Measurements from ENCODE around the gene LRMDA. TPM values are rescaled to one million over a fixed set of nuclear protein-coding genes. Genes with fewer than 3 reads are reported as not detected.

The LRMDA gene
- total RNA-seq, 1 donor from 2014 or later, result not detected

DNA sequence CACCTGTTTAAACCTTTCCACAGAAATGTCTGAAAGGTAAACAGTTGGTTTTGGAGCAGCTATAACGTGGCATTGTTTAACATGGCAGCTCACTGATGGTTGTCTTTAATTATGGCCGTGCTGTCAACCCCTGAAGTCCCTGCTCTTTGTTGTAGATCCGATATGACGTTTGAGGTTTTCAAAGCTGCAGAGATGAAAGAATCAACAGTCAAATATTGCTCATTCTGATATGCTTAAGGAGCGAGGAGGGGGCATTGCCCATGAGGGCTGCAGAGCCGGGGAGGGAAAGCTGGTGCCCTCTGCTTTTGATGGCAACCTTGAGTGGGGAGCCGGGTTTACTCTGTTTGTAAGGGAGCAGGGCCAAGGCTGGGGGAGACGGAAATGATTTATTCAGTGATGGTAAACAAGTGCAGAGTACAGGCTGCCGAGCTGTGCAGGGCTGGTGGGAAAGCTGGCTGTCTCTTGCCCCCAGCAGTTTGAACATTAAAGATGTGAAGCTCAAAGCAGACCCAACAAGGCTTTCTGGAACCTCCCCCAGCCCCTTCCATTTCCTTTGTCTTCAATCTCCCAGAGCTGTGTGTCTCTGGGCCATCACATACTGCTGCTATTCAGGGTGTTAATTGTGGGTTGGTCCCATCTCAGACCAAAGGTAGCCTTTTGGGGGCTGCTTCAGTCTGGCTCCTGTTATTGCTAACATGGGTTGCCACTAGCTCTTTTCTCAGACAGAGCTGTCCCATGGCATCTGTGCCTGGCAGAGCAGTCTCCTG, 345.5 kb downstream of the LRMDA start:
- Mint-ChIP-seq H3K27me3 (peaks cover 9% of the 10 kb centered on the region), H3K27ac (no peak overlapping the region), H3K9me3 (no peaks in the 10 kb centered on the region), H3K36me3 (ENCODE audit: low read depth) (no peaks in the 10 kb centered on the region), H3K4me1 (peaks cover 3% of the 10 kb centered on the region), H3K4me3 (no peak overlapping the region)
- intact Hi-C loops (cut with micrococcal nuclease), result no loop called here
- CTCF ChIA-PET, result no interaction called here
- DNase-seq (no peak), ATAC-seq (ENCODE audit: low read depth) (no peak)
- POLR2A ChIA-PET, result no interaction called here
- TF ChIP-seq, protein P1, sequence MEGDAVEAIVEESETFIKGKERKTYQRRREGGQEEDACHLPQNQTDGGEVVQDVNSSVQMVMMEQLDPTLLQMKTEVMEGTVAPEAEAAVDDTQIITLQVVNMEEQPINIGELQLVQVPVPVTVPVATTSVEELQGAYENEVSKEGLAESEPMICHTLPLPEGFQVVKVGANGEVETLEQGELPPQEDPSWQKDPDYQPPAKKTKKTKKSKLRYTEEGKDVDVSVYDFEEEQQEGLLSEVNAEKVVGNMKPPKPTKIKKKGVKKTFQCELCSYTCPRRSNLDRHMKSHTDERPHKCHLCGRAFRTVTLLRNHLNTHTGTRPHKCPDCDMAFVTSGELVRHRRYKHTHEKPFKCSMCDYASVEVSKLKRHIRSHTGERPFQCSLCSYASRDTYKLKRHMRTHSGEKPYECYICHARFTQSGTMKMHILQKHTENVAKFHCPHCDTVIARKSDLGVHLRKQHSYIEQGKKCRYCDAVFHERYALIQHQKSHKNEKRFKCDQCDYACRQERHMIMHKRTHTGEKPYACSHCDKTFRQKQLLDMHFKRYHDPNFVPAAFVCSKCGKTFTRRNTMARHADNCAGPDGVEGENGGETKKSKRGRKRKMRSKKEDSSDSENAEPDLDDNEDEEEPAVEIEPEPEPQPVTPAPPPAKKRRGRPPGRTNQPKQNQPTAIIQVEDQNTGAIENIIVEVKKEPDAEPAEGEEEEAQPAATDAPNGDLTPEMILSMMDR (IDR thresholded peaks at IDR 0.05), result no peak

DNA sequence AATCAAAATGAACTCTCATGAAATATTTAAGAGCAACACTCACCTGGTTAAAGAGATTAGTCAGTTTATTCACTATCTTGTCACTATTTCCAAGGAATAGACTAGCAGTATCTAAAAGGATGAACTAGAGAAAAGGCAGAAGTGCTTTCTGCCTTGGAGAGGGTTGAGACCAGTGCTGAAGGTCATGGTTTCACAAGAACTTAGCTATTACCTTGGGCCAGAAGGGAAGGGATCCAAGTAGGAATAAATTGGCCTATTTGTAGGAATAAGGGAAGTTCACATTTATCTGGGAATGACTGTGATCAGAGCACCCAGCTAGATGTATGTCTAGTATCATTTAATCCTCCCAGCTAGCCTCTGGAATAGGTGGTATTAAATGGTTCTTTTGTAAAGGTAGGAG, 347.2 kb downstream of the LRMDA start:
- ATAC-seq (ENCODE audit: low read depth) (no peak), DNase-seq (no peak)
- Mint-ChIP-seq H3K36me3 (ENCODE audit: low read depth) (no peaks in the 10 kb centered on the region), H3K4me1 (no peaks in the 10 kb centered on the region), H3K4me3 (no peak overlapping the region), H3K27me3 (peaks cover 9% of the 10 kb centered on the region), H3K9me3 (no peaks in the 10 kb centered on the region), H3K27ac (no peak overlapping the region)
- POLR2A ChIA-PET, result no interaction called here
- CTCF ChIA-PET, result no interaction called here
- intact Hi-C loops (cut with micrococcal nuclease), result no loop called here
- TF ChIP-seq, protein P1 (IDR thresholded peaks at IDR 0.05), result no peak

DNA sequence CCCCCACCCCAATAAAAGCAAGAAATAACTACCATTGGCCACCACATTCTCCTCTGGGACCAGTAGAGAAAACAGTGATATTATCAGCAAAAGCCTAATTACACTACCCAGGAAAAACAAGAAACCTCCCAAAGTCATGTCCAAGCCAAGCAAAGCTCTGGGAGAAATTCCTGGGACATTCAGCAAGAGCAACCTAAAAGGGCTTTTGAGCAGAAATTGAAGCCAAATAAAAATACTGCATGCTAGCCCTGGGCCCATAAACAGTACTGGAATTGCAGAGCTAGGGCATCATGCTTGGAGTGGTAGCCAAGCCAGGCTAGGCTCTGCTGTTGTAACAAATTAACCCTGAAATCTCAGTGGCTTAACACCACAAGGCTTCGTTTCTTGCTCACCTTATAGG, 347.9 kb downstream of the LRMDA start:
- ATAC-seq (ENCODE audit: low read depth), result no peak
- no peaks in the 10 kb centered on the region for H3K9me3 Mint-ChIP-seq
- H3K27me3 Mint-ChIP-seq, result peaks cover 9% of the 10 kb centered on the region
- ChIA-PET CTCF (no interaction called here), POLR2A (no interaction called here)
- H3K36me3 Mint-ChIP-seq (ENCODE audit: low read depth), result no peaks in the 10 kb centered on the region
- TF ChIP-seq, protein P1 (IDR thresholded peaks at IDR 0.05), result no peak
- intact Hi-C loops (cut with micrococcal nuclease), result no loop called here
- DNase-seq, result no peak
- H3K4me3 Mint-ChIP-seq, result no peak overlapping the region
- H3K27ac Mint-ChIP-seq, result no peak overlapping the region
- H3K4me1 Mint-ChIP-seq, result no peaks in the 10 kb centered on the region

DNA sequence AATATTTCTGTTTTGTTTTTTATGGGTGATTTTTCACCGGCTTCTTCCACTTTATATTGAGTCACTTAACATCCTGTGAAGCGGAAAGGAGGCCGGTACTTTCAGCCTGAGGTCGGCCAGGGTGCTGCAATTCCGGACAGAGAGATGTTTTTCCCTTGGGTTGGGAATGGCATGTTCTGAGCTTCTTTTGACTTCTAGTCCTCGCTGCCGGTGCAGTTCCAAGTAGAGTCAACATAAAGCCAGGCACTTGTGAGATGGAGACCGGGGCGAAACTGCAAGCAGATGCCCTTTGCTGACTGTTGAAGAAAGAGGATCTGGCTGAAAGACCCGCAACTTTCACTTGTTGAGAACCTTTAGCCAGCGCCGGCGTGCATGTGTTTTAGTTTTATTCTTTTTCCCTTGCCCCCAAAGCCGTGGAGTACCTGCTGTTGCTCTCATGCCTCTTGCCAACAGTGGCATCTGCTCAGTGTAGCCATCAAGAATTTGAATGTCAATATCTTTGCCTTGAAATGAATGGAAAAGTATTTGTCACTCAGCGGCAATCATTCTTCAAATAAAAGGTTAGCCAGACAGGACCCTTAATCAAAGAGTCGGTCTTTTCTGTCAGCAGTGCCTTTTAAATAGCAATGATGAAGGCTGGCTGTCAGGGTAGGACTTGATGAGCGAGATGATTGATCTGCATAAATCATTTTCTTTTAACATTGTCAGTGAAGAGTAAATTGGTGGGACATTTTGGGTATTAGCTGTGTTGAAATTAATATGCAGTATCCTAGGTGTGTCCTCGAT, 351.2 kb downstream of the LRMDA start:
- H3K36me3 Mint-ChIP-seq (ENCODE audit: low read depth), result no peaks in the 10 kb centered on the region
- DNase-seq (no peak), ATAC-seq (ENCODE audit: low read depth) (no peak)
- H3K4me3 Mint-ChIP-seq, result no peak overlapping the region
- H3K4me1 Mint-ChIP-seq, result no peaks in the 10 kb centered on the region
- H3K27me3 Mint-ChIP-seq, result peaks cover 9% of the 10 kb centered on the region
- H3K9me3 Mint-ChIP-seq, result no peaks in the 10 kb centered on the region
- TF ChIP-seq, protein P1 (IDR thresholded peaks at IDR 0.05), result no peak
- POLR2A ChIA-PET, result no interaction called here
- CTCF ChIA-PET, result no interaction called here
- no peak overlapping the region for H3K27ac Mint-ChIP-seq
- intact Hi-C loops (cut with micrococcal nuclease), result no loop called here

DNA sequence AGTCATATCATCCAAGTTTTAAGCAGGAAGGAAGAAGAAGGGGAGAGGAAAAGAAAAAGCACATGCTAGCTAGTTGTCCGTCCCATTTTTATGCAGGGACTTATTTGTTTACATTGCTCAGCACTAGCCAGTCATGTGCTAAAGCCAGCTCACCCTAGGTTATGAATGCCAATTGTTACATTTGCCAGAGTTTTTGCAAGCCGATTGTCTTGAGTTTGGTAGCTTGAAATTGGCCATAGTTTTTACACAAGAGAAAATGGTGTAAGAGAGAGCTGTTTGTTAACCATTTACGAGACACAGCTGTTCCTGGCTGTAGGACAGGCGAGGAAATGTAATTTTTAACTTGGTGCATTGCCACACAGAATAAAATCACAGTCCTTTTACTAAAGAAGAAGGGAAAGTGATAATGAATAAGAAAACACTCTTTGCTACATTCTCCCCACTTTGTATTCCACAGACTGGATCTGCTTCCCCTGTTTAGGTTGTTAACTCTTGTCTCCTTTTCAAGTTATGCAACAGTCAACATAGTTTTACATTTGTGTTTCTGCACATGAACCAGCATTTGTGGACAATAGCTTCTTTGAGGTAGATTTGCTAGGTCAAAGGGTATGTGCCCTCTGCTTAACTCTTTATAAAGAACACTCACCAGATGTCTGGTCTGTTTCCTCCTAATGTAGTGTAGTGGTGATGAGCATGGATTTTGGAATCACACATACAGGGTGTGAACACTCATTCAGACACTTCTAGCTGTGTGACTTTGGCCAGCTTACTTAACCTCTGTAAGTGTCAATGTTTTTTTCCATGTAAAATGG, 357.2 kb downstream of the LRMDA start:
- intact Hi-C loops (cut with micrococcal nuclease), result no loop called here
- no peaks in the 10 kb centered on the region for H3K9me3 Mint-ChIP-seq
- H3K27me3 Mint-ChIP-seq, result no peaks in the 10 kb centered on the region
- TF ChIP-seq, protein P1 (IDR thresholded peaks at IDR 0.05), result no peak
- ChIA-PET POLR2A (no interaction called here), CTCF (no interaction called here)
- H3K4me3 Mint-ChIP-seq, result no peak overlapping the region
- no peaks in the 10 kb centered on the region for H3K36me3 Mint-ChIP-seq (ENCODE audit: low read depth)
- no peak overlapping the region for H3K27ac Mint-ChIP-seq
- H3K4me1 Mint-ChIP-seq, result no peaks in the 10 kb centered on the region
- DNase-seq (no peak), ATAC-seq (ENCODE audit: low read depth) (no peak)

Data from activated B cell treated with CpG ODN at 0.5 μM for 24 hours (primary cell).